NCI-H187 treated with DMSO at 0.1 percent for 48 hours (cell line): ENCODE results near the gene HDDC3.
"Not testable (repeated sequence)": the region's sequence is repeated elsewhere in the genome, so short reads cannot be mapped to it uniquely, and the experiment has no call there.

Experiments
- DNase-seq: peaks from one replicate; lab custom pipeline; 2025; lab: John Stamatoyannopoulos, UW

HDDC3 gene

DNA sequence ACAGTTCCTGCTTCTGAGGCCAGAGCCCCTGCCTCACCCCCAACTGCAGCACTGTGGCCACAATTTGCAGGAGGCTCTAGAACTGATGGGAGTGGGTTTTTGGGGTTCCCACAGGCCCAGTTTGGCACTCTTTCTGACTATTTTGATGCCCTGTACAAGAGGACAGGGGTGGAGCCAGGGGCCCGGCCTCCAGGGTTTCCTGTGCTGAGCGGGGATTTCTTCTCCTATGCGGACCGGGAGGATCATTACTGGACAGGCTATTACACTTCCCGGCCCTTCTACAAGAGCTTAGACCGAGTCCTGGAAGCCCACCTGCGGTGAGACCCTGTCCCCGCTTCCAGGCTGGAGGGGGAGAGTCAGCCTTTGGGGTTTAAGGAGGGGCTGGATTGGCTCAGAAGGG is 22.4 kb downstream of the HDDC3 start:
- no peak for DNase-seq

DNA sequence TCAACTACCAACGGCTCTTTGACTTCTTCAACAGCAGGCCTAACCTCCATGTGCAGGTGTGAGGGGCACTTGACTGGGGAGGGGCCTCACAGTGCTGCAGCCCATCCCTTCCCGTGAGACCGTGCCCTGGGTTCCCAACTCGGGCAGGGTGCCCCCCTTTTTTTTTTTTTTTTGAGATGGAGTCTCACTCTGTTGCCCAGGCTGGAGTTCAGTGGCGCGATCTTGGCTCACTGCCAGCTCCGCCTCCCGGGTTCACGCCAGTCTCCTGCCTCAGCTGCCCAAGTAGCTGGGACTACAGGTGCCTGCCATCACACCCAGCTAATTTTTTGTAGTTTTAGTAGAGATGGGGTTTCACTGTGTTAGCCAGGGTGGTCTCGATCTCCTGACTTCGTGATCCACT is 22.9 kb downstream of the HDDC3 start:
- not testable (repeated sequence) for DNase-seq

DNA sequence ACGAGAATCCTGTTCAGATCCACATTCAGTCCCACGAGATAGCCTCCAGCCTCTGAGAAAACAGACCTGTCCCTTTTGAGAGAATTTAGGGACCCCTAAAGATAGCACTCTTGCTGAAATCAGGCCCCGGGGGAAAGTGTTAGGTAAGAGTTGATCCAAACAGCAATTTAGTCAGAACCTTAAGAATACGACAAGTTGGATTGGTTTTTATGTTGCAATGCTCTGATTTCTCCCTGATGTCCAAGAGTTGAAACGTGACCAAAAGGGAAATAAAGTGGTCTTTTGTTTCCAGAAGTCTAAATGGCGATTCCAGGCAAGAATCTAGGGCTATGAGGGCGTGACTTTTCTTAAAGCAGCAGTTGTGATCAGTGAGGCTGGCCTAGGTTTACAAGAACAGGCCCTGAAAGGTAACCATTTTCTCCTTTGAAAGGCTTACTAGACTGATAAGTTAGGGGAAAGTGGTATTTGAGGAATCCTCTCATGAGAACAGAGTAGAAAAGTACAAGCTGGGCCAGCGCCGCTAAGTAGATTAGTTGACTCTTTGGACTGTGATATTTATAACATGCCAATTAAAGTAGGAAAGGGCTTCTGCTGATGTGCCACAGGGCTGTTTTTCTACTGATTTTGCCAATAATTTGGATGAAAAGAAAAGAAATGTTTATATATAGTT is 24.4 kb downstream of the HDDC3 start:
- no peak for DNase-seq

DNA sequence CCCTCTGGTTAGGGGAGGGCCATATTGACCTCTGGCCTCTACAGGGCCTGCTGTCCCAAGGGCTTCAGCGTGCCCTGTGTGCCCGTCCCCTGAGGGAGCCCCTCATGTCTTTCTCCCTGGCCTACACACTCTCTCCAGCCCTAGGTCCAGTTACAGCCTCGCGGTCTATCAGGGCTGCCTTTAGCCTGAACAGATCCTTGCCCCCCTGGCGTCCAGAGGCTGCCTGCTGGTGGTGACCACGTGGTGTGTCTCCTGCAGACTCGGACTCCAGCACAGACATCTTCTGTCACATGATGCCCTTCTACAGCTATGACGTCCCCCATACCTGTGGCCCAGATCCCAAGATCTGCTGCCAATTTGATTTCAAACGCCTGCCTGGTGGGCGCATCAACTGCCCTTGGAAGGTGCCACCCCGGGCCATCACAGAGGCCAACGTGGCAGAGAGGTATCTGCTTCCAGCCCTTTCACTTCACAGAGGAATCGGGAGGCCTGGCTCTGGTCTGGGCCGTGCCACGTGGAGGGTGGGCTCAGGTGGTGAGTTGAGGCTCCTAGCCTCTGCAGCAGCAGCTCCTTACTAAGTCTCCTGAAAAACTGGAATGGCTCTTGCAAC is 25.2 kb downstream of the HDDC3 start:
- no peak for DNase-seq

DNA sequence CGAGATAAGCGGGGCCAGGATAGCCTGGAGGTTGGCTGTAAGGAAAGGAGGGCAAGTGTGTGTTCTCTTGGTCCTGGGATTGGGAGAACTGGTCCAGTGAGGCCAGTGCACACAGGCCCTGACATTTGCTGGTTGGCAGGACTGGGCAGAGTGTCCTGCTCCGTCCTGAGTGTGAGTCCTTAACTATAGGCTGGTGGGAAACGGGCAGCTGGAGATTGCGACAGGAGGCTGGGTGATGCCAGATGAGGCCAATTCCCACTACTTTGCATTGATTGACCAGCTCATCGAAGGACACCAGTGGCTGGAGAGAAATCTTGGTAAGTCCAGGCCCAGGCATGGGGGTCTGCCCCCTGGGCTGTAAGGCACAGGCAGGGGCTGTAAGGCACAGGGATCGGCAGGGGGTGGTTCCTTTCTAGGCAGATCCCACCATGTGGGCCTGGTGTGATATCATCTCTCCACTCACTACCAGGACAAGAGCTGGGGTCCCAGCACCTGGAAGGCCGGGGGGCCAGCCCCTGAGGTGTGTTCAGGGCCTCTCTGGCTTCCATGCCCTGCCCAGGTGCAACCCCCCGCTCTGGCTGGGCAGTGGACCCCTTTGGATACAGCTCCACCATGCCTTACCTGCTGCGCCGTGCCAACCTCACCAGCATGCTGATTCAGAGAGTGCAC is 26.0 kb downstream of the HDDC3 start:
- DNase-seq: no peak

DNA sequence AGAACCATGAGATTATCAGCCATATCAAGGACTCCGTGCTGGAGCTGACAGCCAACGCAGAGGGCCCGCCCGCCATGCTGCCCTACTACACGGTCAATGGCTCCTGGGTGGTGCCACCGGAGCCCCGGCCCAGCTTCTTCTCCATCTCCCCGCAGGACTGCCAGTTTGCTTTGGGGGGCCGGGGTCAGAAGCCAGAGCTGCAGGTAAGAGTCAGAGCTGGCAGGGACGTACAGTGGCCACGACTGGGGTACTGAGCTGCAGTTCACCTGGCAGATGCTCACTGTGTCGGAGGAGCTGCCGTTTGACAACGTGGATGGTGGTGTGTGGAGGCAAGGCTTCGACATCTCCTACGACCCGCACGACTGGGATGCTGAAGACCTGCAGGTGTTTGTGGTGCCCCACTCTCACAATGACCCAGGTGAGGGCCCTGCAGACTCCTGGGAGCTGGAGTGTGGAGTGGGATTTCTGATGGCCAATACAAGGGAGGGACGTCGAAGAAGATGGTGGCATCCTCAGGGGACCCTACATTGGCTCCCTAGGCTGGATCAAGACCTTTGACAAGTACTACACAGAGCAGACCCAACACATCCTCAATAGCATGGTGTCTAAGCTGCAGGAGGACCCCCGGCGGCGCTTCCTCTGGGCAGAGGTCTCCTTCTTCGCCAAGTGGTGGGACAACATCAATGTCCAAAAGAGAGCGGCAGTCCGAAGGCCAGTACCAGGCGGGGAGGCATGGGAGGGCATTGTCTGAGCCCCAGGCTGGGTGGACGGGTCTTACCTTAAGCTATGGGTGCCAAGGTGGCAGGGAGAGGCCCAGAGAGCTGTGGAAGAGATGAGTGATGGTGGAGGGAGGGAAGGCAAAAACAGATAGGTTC is 26.8 kb downstream of the HDDC3 start:
- no peak for DNase-seq

DNA sequence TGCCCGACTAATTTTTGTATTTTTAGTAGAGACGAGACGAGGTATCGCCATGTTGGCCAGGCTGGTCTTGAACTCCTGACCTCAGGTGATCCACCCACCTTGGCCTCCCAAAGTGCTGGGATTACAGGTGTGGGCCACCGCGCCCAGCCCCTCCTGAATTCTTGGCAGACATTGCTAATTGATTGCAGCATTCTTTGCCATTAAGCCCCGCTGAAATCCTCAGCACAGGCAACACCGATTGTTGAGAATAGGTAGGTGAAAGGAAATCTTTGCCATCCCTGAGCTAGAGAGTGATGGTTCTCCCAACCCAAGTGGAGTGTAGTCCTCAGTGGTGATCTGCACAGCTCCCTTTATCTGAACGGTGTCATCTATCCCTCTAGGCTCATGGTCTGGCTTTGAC is 27.6 kb downstream of the HDDC3 start:
- no peak for DNase-seq

DNA sequence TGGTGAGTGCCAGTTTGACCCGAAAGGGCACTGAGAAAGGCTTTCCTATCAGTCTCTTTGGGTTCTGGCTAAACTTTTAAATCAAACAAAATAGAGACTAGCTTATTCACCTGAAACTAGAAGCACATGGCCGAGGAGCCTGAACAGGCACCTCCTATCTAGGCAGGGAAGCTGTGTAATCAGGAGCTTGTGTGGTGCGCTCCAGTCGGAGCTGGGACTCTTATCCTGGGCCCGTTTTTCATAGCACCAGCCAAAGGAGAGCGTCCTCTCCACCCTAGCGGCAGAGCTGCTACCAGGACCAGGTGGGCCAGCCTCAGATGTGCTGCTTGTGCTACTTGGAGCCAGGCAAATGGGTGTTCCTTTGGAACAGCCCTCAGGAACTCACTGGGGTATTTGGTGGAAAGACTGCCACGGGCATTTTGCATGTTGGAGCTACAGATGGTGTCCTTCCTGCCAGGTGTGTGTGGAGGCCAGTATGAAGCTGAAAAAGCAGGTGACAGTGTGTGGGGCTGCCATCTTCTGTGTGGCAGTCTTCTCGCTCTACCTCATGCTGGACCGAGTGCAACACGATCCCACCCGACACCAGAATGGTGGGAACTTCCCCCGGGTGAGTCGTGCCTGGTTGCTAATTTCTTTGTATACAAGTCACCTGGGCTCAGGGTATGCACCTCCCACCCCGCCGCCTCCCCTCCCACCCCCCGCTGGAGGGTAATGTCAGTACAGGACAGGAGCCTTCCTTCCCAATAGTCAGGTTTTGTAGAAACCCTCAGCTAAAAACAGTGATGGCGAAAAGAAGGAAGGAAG is 28.4 kb downstream of the HDDC3 start:
- DNase-seq: no peak

DNA sequence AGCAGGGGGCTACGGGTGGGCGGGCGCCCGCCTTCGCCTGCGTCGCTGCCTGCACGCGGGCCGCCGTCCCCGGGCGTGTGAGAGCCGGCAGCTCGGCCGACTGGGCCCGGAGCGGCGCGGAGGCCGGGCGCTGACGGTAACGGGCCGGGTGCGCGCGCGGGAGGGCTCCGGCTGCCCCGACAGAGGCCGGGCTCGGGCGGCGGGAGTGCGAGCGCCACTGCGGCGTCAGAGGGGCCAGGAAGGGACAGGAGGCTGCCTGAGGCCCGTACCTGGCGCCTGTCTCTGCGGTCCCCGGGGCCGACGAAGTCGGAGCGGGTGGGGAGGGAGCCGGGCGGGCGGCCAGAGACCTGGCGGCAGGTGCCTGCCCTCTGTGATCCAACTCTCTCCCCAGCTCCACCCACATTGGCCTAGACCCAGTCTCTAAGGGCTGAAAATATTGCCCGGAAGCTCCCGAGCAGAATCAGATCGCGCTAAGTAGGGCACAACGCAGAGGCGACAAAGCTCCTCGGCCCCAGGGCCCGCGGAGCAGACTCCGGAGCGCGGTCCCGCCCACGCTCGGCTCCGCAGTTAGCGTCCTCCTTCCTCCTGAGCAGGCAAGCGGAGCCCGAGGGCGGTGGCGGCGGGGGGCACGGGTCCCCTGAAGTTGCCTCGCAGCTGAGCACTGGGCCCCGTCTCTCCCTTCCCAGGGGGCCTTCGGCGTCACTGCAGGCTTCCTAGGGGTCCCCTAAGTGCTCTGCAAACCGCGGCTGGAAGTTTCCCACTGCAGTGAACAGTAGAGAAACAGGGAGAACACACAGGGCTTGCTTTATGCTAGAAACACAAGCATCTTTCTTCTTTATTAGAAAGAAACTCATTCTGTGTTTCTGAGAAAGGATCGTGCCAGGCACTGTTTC is 29.3 kb downstream of the HDDC3 start, which contains the start of gene MAN2A2:
Gene MAN2A2, plus strand, starts transcription at position 463 of the 893 bp plus-strand sequence. CDS start 906 bp downstream, outside the sequence.
- no peak for DNase-seq

DNA sequence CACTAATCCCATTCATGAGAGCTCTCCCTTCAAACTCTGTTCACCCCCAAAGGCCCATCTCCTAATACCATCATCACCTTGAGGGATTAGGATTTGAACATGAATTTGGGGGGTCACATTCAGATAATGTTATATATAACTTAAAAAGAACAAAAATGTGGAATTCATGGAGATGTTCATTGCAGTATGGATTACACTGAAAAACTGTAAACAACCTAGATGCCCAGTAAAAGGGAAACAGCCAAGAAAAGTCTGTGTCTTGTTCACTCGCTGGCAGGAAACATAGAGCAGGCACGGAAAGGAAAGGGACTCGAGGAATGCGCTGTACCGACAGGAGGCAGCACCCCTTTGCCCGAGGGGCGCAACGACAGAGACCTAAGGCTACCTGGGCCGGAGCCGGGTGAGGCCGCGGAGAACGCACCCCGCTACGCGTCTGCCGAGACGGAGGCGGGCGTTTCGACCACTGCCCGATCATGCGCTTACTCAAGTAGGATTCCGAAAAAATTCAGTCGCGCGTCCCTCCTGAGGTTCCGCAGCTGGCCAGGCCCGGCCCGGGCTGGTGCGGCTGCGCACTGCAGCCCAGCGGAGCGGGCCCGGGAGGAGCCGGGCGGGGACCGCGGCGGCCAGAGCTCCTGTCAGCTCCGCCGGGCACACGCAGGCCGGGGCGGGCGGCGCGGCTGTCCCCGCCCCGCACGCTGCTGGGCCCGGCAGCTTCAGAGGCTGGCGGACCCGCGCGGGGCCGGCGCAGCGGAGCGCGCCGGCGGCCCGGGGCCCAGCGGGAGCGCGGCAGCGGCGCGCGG is 30.1 kb downstream of the HDDC3 start:
- DNase-seq: peak; percentile 30

DNA sequence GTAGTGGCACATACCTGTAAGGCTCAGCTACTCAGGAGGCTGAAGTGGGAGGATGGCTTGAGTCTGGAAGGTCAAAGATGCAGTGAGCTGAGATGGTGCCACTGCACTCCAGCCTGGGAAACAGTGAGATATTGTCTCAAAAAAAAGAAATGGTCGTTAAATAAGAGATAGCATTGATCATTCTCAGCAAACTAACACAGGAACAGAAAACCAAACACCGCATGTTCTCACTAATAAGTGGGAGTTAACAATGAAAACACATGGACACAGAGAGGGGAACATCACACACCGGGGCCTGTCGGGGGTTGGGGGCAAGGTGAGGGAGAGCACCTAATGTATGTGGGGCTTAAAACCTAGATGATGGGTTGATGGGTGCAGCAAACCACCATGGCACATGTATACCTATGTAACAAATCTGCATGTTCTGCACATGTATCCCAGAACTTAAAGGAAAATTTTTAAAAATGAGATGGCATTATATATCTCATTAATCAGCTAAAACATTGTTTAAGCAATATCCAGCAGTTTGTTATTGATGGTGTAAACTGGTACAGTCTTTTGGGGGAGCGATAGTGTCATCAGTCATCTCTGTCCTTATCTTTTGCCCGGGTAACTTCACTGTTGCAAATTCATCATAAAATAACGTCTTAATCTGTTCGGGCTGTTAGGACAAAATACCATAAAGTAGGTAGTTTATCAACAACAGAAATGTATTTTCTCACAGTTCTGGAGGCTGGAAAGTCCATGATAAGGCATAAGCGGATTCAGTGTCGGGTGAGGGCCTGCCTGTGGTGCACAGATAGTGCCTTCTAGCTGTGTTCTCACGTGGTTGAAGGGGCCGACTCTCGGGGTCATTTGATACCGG is 30.9 kb downstream of the HDDC3 start:
- DNase-seq: no peak

DNA sequence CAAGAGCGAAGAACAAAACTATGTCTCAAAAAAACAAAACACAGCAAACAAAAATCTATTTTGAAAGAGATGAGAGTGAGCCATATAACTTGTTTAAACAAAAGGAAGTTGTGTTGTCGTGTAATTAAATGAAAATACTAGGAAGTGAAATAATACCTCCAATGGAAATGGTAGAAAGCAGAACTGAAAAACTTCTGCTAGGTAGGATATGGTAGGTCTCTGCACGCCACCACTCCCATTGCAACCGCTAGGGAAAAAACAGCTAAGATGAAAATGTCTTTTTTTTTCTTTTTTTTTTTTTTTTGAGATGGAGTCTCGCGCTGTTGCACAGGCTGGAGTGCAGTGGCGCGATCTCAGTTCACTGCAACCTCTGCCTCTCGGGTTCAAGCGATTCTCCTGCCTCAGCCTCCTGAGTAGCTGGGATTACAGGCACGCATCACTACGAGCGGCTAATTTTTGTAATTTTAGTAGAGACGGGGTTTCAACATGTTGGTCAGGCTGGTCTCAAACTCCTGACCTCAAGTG is 35.2 kb downstream of the HDDC3 start:
- not testable (repeated sequence) for DNase-seq

DNA sequence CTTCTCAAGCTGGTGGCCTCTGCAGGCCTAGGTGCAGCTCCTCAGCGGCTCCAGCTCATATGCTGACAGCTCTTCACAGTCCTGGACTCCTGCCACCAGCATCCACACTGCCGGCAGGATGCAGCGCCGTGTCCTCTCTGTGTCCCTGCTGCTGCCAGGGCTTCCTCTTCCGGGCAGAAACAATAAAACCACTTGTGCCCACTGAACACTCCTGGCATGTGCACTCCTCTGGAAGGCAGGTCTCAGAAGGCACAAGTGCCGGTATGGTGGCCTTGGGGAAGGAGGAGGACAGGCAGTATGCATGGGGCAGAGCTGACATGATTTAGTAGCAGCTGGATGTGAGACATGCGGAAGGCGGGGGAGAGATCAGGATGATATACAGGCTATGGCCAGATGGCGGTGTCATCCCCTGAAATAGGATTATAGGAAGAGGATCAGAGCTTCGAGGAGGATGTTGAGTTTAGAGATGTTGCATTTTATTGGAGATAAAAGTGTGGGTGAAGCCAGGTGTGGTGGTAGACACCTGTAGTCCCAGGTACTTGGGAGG is 36.7 kb downstream of the HDDC3 start:
- DNase-seq: no peak

DNA sequence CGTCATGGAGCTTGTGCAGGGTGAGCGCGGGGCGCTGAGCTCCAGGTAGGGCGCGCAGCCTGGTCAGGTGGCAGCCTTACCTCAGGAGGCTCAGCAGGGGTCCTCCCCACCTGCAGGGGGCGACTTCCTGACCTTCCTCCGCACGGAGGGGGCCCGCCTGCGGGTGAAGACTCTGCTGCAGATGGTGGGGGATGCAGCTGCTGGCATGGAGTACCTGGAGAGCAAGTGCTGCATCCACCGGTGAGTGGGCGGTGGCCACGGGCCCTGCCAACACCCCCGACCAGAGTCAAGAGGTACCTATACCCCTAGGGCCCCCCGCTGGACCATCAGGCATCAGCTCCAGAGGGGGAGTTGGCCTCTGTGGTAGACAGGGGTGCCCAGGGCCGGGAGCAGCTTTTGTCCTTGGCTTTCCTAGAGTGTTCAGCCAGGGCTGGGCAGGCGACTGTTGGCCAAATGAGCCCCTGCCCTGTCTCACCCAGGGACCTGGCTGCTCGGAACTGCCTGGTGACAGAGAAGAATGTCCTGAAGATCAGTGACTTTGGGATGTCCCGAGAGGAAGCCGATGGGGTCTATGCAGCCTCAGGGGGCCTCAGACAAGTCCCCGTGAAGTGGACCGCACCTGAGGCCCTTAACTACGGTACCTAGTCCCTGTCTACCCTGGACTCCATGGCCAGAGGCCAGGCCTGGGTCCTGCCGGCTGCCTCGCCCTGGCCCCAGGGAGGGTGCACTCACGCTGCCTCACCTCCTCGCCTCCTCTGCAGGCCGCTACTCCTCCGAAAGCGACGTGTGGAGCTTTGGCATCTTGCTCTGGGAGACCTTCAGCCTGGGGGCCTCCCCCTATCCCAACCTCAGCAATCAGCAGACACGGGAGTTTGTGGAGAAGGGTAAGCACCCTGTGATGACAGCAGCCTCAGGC is 38.9 kb downstream of the HDDC3 start:
- no peak for DNase-seq

DNA sequence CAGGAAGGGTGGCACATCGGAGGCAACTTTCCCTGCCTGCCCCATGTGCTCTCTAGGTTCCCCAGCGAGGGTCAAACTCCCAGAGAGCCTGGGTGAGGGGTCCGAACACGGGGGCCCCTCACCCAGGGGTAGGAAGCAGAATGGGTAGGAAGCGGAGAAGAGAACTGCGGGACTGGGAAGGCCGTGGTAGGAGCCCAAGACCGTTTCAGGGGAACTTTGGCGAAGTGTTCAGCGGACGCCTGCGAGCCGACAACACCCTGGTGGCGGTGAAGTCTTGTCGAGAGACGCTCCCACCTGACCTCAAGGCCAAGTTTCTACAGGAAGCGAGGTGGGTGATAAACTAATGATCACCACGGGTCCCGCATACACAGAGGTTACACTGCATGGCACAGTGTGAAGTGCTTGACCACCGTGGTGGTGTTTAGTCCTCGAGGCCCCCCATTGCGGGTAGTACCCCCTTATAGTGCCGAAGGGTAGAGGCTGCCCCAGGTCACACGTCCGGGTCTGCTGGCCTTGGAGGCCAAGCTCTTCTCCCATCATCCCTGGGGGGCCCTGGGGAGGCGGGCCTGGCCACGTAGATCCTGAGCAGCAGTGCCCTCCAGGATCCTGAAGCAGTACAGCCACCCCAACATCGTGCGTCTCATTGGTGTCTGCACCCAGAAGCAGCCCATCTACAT is 39.7 kb downstream of the HDDC3 start:
- no peak for DNase-seq

DNA sequence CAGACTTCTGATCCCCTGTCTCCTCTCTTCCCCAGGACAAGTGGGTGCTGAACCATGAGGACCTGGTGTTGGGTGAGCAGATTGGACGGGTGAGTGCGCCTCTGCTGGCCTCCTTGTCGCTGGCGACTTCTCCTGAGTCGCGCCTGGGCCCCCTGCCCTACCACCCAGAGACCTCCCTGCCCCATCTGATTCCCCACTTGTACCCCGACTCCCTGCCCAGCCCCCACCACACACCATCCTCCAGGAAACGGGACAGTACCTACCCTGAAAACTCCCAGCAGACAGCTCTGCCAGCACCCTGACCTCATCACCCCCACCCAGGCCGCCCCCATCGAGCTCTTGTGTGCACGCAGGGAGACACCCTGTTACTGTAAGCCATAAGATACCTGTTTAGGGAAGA is 40.3 kb downstream of the HDDC3 start:
- DNase-seq: no peak
